Measurements from ENCODE around the gene MEIS2.

- TF ChIP-seq CTCF (IDR thresholded peaks at IDR 0.05) (no peak), POLR2A (IDR thresholded peaks at IDR 0.05) (no peak), POLR2AphosphoS5 (IDR thresholded peaks at IDR 0.05) (no peak)
These were observed 36.9 kb upstream of the MEIS2 start for GRCh38 chr15:37137221-37137620.

Measured in stomach (tissue), 4 donors.